GM23248 (cell line): ENCODE data around the gene EIF3K. TPM values are rescaled to one million over a fixed set of nuclear protein-coding genes. Genes with fewer than 3 reads are reported as not detected.

Experiments
- DNase-seq: peaks from one replicate; pipeline ENCODE4 v3.0.0-alpha.2; 2015
- H2AFZ ChIP-seq: fragments of 200-600 bp; sonication (generic); 2 replicates; pipeline ENCODE4 v1.6.1; 2016; ENCODE audit warnings: antibody characterized with exemption
- H3F3A ChIP-seq: fragments of 200-600 bp; sonication (generic); 2 replicates; pipeline ENCODE4 v1.6.1; 2016; ENCODE audit warnings: mild to moderate bottlenecking, antibody characterized with exemption, mixed run types; ENCODE audit not compliant: insufficient read depth
- H3K27ac ChIP-seq: fragments of 200-600 bp; sonication (generic); 2 replicates; pipeline ENCODE4 v1.5.1; 2016; ENCODE audit warnings: mild to moderate bottlenecking
- H3K27me3 ChIP-seq: fragments of 200-600 bp; sonication (generic); replicated peaks from 2 replicates; pipeline ENCODE4 v1.6.1; 2016; ENCODE audit warnings: mild to moderate bottlenecking; ENCODE audit not compliant: insufficient read depth
- H3K36me3 ChIP-seq: fragments of 200-600 bp; sonication (generic); 2 replicates; pipeline ENCODE4 v1.6.1; 2016; ENCODE audit warnings: low read depth, mild to moderate bottlenecking
- H3K4me1 ChIP-seq: fragments of 200-600 bp; sonication (generic); 2 replicates; pipeline ENCODE4 v1.6.1; 2016; ENCODE audit warnings: mild to moderate bottlenecking; ENCODE audit not compliant: insufficient read depth
- H3K4me2 ChIP-seq: fragments of 200-600 bp; sonication (generic); one replicate; pipeline ENCODE4 v1.6.1; 2016; ENCODE audit warnings: mild to moderate bottlenecking; ENCODE audit not compliant: unreplicated experiment
- H3K4me3 ChIP-seq: fragments of 200-600 bp; sonication (generic); 2 replicates; pipeline ENCODE4 v1.5.1; 2016; ENCODE audit warnings: mild to moderate bottlenecking
- H3K79me2 ChIP-seq: fragments of 200-600 bp; sonication (generic); 2 replicates; pipeline ENCODE4 v1.6.1; 2016; ENCODE audit warnings: mild to moderate bottlenecking; ENCODE audit not compliant: insufficient read depth
- H3K9ac ChIP-seq: fragments of 200-600 bp; sonication (generic); 2 replicates; pipeline ENCODE4 v1.6.1; 2016; ENCODE audit warnings: mild to moderate bottlenecking
- H3K9me2 ChIP-seq: fragments of 200-600 bp; sonication (generic); 2 replicates; pipeline ENCODE4 v1.6.1; 2016; ENCODE audit warnings: mixed run types, mild to moderate bottlenecking, moderate library complexity; ENCODE audit not compliant: insufficient read depth
- H3K9me3 ChIP-seq: fragments of 200-600 bp; sonication (generic); one replicate; pipeline ENCODE4 v1.6.1; 2017; ENCODE audit warnings: low read depth
- H4K20me1 ChIP-seq: fragments of 200-600 bp; sonication (generic); 2 replicates; pipeline ENCODE4 v1.6.0; 2016; ENCODE audit not compliant: insufficient read depth
- EZH2 ChIP-seq: fragments of 200-600 bp; sonication (generic); IDR thresholded peaks from 2 replicates; pipeline ENCODE4 v1.6.1; 2018; ENCODE audit warnings: antibody characterized with exemption, mild to moderate bottlenecking; ENCODE audit not compliant: insufficient read depth, poor library complexity, severe bottlenecking
- EZH2phosphoT487 ChIP-seq: fragments of 200-600 bp; sonication (generic); IDR thresholded peaks from 2 replicates; pipeline ENCODE4 v1.6.1; 2018; ENCODE audit warnings: antibody characterized with exemption, moderate library complexity, mild to moderate bottlenecking, low read depth; ENCODE audit not compliant: insufficient read depth
- WGBS, 2 experiments: methylation state at CpG; one replicate each; pipeline ENCODE4 v1.1.6; 2015 to 2017; ENCODE audit warnings: low lambda C conversion rate in 2 of 2, low coverage in 1 of 2; ENCODE audit errors: missing lambda C conversion rate in 2 of 2; 5-methylcytosine and 5-hydroxymethylcytosine counted together
- in situ Hi-C: fragments of 300-500 bp; cut with MboI; formaldehyde crosslinking; loops from 2 replicates; pipeline ENCODE4 v1.15.0; 2020
- polyA plus RNA-seq: library from polyadenylated mRNA; unstranded; fragments of >200 nt; fragmentation: Nextera tagmentation; extraction: Ambion mirVana; gene quantifications from 2 replicates; pipeline ENCODE4 v1.2.1, GENCODE V29; 2016
- total RNA-seq: library from RNA; depleted of rRNA; stranded (reverse); fragments of >200 nt; shearing (Covaris generic); gene quantifications from 2 replicates; pipeline ENCODE4 v1.2.3, GENCODE V29; 2014

The EIF3K gene
- total and polyA plus RNA-seq, 2 experiments from 2014 or later, result 143 to 295 TPM

DNA sequence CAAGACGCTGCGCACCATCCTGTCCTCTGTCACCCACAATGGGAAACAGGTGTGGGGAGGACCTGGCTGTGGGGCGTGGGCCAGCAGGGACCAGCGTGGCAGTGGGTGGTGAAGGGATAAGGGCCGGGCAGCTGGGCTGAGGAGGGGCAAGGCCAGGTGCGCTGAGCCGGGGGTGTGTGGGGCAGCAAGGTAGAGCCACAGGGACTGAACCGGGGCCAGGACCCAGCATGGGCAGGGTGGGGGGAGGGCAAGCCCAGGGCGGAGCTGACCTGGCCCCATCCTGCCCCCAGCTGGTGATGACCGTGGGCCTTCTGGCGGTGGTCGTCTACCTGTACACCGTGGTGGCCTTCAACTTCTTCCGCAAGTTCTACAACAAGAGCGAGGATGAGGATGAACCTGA, 38.9 kb upstream of the EIF3K start:
- DNase-seq, result no peak
- H3K4me1 ChIP-seq, result no peaks in the 10 kb centered on the region
- TF ChIP-seq EZH2 (no peak), EZH2phosphoT487 (no peak)
- H2AFZ ChIP-seq, result no peak overlapping the region
- no peaks in the 10 kb centered on the region for H3K79me2 ChIP-seq
- no peak overlapping the region for H3K4me2 ChIP-seq
- no peak overlapping the region for H3K9ac ChIP-seq
- H3K36me3 ChIP-seq, result no peaks in the 10 kb centered on the region
- no peaks in the 10 kb centered on the region for H3K9me2 ChIP-seq
- no peak overlapping the region for H3K27ac ChIP-seq
- H3K4me3 ChIP-seq, result no peak overlapping the region
- no peaks in the 10 kb centered on the region for H3K27me3 ChIP-seq
- H4K20me1 ChIP-seq, result no peaks in the 10 kb centered on the region
- H3K9me3 ChIP-seq, result no peaks in the 10 kb centered on the region
- no peaks in the 10 kb centered on the region for H3F3A ChIP-seq
- in situ Hi-C loops, result no loop called here
- 76 to 83% methylated on average over 15 of the region's 15 CpGs for WGBS, 2 experiments

- Histone ChIP-seq H3K4me3 (no peak overlapping the region), H3K4me1 (no peaks in the 10 kb centered on the region), H3K27ac (no peak overlapping the region), H3K9me3 (no peaks in the 10 kb centered on the region), H3K27me3 (no peaks in the 10 kb centered on the region), H2AFZ (no peak overlapping the region), H3F3A (no peaks in the 10 kb centered on the region), H4K20me1 (no peaks in the 10 kb centered on the region), H3K79me2 (no peaks in the 10 kb centered on the region), H3K9ac (no peak overlapping the region), H3K9me2 (no peaks in the 10 kb centered on the region), H3K36me3 (no peaks in the 10 kb centered on the region), H3K4me2 (no peak overlapping the region)
- 62 to 72% methylated on average over 10 to 14 of the region's 14 CpGs for whole genome bisulfite sequencing, 2 experiments
- no peak for DNase-seq
- TF ChIP-seq EZH2 (no peak), EZH2phosphoT487 (no peak)
- in situ Hi-C loops, result no loop called here
Observed at GRCh38 chr19:38583219-38583984, 35.6 kb upstream of the EIF3K start.

GRCh38 chr19:38583985-38584305, 35.0 kb upstream of the EIF3K start:
- Histone ChIP-seq H3K27ac (no peak overlapping the region), H3F3A (no peaks in the 10 kb centered on the region), H3K4me3 (no peak overlapping the region), H3K9ac (no peak overlapping the region), H3K4me1 (no peaks in the 10 kb centered on the region), H3K9me3 (no peaks in the 10 kb centered on the region), H4K20me1 (no peaks in the 10 kb centered on the region), H3K9me2 (no peaks in the 10 kb centered on the region), H2AFZ (no peak overlapping the region), H3K4me2 (no peak overlapping the region), H3K27me3 (no peaks in the 10 kb centered on the region), H3K79me2 (no peaks in the 10 kb centered on the region), H3K36me3 (no peaks in the 10 kb centered on the region)
- 36 to 47% methylated on average over 4 of the region's 4 CpGs for WGBS, 2 experiments
- DNase-seq, result no peak
- in situ Hi-C loops, result no loop called here
- TF ChIP-seq EZH2 (no peak), EZH2phosphoT487 (no peak)

DNA sequence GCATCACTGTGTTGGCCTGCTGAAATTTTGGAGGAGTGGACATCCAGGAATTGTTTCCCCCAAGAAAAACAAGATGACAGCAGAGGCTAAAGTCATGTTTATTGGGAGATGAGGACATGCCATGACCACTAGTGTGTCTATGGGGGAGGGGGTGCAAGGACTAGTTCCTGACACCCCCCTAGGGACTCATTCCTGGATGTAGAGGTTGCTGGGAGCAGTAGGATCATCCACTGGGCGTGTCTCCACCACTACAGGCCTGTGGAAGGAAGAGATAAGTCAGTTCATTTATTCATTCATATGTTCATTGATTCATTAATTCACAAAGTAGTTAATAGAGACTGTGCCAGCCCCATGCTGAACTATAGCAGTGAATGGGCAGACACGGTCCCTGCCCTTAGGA, 31.4 kb upstream of the EIF3K start:
- no peaks in the 10 kb centered on the region for H3K36me3 ChIP-seq
- H3K4me1 ChIP-seq, result no peaks in the 10 kb centered on the region
- no peaks in the 10 kb centered on the region for H4K20me1 ChIP-seq
- no peaks in the 10 kb centered on the region for H3K79me2 ChIP-seq
- H3F3A ChIP-seq, result no peaks in the 10 kb centered on the region
- H3K9me2 ChIP-seq, result no peaks in the 10 kb centered on the region
- DNase-seq, result no peak
- TF ChIP-seq EZH2phosphoT487 (no peak), EZH2 (no peak)
- in situ Hi-C loops, result no loop called here
- H3K4me2 ChIP-seq, result no peak overlapping the region
- no peaks in the 10 kb centered on the region for H3K9me3 ChIP-seq
- H3K27me3 ChIP-seq, result no peaks in the 10 kb centered on the region
- no peak overlapping the region for H2AFZ ChIP-seq
- H3K27ac ChIP-seq, result no peak overlapping the region
- no peak overlapping the region for H3K4me3 ChIP-seq
- no peak overlapping the region for H3K9ac ChIP-seq
- WGBS, 2 experiments, result 40 to 43% methylated on average over 2 of the region's 2 CpGs
